CD4-positive, alpha-beta T cell treated with Interleukin-17A for 4 hours (primary cell): ENCODE measurements around the gene PLEKHG2.

Experiments used
- DNase-seq: peaks from one replicate; pipeline ENCODE4 v3.0.0-alpha.2; 2020; ENCODE audit warnings: mixed read lengths

PLEKHG2 gene

DNA sequence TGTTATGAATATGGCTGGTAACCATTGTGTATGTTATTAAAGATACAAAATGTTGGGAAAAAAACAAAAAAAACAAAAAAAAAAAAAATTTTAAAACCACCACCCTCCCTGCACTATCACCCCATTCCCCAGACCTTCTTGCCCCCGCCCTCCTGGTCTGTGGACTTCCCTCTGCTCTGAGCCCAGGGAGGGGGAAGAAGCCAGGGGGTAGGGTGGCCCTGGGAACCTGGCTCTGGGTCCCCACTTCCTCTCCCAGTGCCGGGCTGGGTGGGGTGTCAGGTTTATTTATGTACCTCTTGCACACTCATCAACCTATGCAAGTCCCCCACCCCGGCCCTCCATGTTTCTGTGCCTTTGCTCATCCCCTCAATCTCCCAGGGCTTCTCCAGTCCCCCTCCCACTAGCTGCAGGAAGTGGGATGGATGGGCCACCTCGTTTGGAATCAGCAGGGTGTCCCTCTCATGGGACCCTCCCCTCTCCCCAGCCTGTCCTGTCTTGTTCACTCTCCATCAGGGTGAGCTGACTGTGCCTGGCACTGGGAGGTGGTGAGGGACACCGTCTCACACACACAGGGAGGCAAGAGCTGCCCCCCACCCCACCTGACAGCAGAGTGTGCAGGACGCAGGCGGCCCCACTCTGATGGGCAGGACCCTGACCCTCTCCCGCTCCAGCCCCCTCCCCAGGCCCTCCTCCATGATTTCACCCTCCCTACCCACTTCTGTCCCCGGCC, 27.5 kb upstream of the PLEKHG2 start:
- no peak for DNase-seq

- DNase-seq, result no peak
These were observed 26.6 kb upstream of the PLEKHG2 start for GRCh38 chr19:39385629-39386411.

GRCh38 chr19:39386557-39386956, 25.9 kb upstream of the PLEKHG2 start:
- DNase-seq, result no peak

GRCh38 chr19:39388657-39389056, 23.8 kb upstream of the PLEKHG2 start:
- no peak for DNase-seq

DNA sequence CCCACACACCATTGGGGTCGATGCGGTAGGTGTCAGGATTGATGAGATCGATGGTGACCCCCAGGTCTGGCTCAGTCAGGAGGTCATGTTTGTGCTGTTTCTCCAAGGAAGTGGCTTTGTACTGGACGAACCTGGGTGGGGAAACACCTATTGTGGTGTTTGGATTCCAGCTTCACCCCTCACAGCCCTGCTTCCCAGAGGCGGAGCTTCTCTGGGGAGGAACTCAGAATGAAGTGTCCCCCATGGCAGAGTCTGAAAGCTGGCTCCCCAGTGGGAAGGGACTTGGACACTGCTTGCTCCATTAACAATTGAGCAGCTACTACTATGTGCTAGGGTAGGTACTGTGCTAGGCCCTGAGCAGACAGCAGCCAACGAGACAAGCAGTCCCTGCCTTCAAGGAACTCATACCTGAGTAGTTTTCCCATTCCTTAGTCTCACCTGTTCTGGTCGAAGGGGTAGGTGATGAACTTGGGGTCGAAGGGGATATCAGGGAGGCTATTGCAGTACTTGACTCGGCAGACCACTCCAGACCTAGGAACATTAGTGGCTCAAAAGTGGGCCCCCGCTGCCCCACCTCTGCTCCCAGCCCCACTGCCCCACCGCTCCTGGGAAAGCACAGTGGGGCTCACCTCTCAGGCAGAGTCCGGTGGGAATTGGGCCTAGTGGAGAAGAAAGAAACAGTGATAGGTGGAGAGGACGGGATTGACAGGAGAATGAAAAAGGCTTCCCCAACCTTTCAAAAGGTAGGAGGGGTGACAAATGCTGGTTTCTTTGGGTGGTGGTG, 22.6 kb upstream of the PLEKHG2 start:
- DNase-seq, result no peak

GRCh38 chr19:39390451-39390750, 22.1 kb upstream of the PLEKHG2 start:
- DNase-seq, result peak; percentile 76

- DNase-seq, result peak; percentile 95
These were observed 21.6 kb upstream of the PLEKHG2 start, which contains the start of the genes MED29 and PAF1 for GRCh38 chr19:39390751-39391437. Gene MED29 (plus strand): TSS chr19:39391378. CDS start chr19:39391423, 45 bp downstream. Gene PAF1 (minus strand): TSS chr19:39391106. CDS start chr19:39390864, 242 bp downstream.

DNA sequence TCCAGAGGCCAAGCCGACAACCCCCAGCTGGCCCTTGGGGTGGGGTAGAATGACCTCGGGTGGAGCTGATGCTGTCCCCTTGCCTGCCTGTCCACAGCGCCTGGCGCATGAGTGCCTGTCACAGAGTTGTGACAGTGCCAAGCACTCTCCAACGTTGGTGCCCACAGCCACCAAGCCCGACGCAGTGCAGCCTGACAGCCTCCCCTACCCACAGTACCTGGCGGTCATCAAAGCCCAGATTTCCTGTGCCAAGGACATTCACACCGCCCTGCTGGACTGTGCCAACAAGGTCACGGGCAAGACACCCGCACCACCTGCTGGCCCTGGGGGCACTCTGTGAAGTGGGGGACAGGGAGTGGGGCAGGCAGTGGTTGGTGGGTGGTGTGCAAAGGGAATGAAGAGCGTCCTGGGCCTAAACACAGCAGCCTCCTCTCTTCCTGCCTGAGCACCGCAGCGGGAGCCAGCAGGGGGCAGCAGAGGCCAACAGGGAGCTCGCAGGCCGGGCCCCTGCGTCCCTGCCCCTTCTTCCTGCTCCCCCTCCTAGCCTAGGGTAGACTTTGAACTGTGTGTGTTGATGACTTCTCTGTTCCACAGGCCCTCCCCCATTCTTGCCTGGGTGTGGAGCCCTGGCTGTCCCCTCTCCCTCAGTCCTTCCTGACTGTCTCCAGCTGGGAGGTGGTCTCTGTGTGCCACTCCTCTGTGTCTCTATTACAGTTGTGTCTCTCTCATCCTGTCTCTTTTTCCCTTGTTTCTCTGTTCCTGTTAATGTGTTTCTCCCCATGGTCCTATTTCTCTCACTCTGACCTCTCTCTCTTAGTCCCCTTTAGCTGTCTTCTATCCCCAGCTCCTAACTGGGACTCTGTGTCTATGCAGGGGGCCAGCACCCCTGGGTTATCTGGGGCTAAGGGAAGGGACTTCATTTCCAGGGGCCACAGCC, 14.8 kb upstream of the PLEKHG2 start:
- peak; percentile 97 for DNase-seq

DNA sequence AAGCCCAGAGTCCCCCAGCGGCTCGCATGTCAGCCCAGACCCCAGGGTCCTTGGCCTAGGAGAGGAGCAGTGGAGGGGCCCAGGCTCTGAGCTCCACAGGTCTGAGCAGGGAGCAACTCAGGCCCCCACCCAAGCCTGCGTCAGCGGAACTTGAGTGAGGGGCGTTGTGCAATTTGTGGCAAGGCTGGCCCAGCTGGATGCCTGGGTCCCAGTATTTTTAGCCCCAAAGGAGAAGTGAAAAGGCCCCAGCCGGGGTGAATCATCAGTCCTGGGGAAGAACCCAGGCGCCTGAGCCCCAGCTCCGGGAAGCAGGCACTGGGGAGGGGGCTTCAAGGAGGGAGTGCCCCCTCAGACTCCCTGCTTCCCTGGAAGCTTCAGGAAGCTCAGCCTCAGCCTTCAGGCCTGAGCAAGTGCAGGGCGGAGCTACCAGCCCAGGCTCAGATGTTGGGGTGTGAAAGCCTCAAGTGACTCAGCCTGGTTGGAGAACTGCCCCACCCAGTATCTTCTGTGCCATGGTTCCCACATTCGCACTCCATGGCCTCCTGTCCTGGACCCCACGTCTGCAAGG, 14.1 kb upstream of the PLEKHG2 start:
- DNase-seq, result peak; percentile 78

- no peak for DNase-seq
These were observed 12.8 kb upstream of the PLEKHG2 start for GRCh38 chr19:39399668-39400050.

DNA sequence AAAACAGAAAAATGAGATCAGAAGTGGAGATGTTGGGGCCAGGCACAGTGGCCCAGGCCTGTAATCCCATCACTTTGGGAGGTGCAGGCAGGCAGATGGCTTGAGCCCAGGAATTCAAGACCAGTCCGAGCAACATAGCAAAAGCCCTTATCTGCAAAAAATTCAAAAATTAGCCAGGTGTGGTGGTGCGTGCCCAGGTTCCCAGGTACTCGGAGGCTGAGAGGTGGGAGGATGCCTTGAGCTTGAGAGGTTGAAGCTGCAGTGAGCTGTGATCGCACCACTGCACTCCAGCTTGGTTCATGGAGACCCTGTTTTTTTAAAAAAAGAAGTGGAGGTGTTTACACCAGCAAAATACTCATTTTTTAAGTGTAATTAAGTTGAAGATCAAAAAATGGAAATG, 12.4 kb upstream of the PLEKHG2 start:
- DNase-seq, result no peak

GRCh38 chr19:39401070-39401548, 11.4 kb upstream of the PLEKHG2 start:
- DNase-seq, result no peak

DNA sequence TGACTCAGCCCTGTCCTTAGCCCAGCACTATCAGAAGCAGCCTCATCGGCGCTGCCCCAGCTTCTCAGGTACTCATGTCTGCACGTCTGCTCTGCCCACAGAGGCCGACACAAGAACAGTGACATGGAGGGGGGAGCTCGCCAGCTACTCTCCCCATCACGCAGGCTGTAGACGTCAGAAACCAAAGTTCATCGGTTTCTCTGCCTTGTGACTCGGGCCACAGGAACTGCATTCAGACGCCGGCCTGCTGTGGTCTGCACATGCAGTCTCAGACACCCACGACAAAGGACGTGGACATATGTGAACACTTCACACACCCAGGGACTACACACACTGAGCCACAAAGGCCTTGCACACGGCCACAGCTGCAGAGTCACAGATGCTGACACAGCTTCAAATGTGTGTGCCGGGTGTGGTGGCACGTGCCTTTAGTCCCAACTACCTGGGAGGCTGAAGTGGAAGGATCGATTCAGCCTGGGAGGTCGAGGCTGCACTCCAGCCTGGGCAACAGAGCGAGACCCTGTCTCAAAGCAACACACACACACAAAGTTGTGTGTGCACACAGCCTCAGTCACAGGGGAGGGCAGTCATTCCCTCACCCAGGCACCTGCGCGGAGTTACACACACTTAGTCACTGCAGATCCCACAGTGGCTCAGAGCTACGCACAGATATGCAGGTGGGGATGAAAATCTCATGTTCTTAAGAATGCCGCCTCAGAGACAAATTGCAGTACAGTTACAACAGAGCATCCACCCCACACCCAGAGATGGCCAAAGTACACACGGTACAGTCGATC, 10.7 kb upstream of the PLEKHG2 start:
- DNase-seq, result peak; percentile 90

DNA sequence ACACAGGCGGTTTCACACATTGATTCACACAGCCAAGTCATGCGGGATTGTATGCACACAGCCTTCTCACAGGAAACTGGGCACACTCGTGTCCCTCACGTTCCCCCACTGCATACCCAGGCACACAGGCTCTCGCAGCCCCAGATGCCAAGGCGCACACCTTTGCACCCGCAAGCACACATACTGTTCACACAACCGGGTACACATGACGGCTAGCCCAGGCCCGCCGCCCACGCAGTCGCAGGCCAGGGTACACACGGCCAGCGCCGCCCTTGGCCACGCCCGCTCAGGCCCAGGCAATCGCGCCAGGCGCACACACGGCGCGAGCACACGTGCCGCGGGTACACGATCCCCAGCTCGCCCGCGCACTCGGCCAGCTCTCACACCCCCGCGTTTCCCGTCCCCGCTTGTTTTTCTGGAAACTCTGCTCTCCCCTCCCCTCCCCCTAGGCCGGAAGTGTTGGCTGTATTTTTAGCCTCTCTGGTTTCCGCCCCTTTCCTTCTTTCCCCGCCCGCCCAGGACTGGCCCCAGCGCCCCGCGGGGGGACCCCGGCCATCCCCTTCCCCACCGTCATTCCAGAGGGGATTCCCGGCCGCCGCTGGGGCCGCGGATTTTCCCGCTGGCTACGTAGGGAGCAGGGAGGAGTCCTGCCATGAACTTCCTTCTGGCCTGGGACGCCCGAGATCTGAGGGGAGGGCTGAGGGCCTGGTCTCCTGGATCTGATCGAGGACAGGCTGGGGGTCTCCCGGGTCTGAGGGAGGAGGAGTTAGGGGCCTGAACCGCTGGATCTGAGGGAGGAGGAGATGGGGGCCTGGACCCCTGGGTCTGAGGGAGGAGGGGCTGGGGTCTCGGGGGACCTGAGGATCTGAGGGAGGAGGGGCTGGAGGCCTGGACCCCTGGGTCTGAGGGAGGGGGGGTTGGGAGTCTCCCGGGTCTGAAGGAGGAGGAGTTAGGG, 9.8 kb upstream of the PLEKHG2 start:
- peak; percentile 87 for DNase-seq

- DNase-seq, result peak; percentile 95
These were observed 8.8 kb upstream of the PLEKHG2 start for GRCh38 chr19:39403331-39404312.

- peak; percentile 40 for DNase-seq
These were observed 7.1 kb upstream of the PLEKHG2 start for GRCh38 chr19:39405261-39405957.
